HepG2 (cell line): Measurements from ENCODE around the gene ATAD3A. TPM values are rescaled to one million over a fixed set of nuclear protein-coding genes. Genes with fewer than 3 reads are reported as not detected.
A peak's percentile ranks its signal among the peaks of the same experiment; 100 is the strongest.

Source experiments
- ATAC-seq: fragments of 200-7000 bp; cut with Tn5 transposase; 3 replicates; pipeline ENCODE4 v1.9.1; 2020; ENCODE audit warnings: mild to moderate bottlenecking, moderate library complexity
- BruUV-seq: library from RNA; stranded (reverse); fragments of 400-500 nt; replicated peaks from 2 replicates; lab custom pipeline; 2021; lab: Mats Ljungman, UMichigan
- CTCF ChIA-PET: fragments of 300-600 bp; formaldehyde crosslinking; extraction: SDS; loops from one replicate; lab custom pipeline; 2021; ENCODE audit warnings: low total read pairs, inconsistent platforms, low intra/inter-chr PET ratio; lab: Yijun Ruan, JAX
- POLR2A ChIA-PET: fragments of 350-600 bp; sonication (Branson Sonifier 250); formaldehyde crosslinking; loops from one replicate; lab custom pipeline; 2020; ENCODE audit warnings: antibody characterized with exemption, inconsistent platforms; lab: Yijun Ruan, JAX
- DNase-seq: peaks from one replicate; pipeline ENCODE4 v3.0.0-alpha.2; 2015; ENCODE audit warnings: low spot score
- FAIRE-seq: peaks from 3 replicates; lab custom pipeline; 2011; peaks lifted over from hg19 to GRCh38; lab: Jason Lieb, UNC
- H2AFZ ChIP-seq: one replicate; pipeline ENCODE4 v1.6.1; 2011; ENCODE audit warnings: low read length, inconsistent platforms
- H3K27ac ChIP-seq: fragments of 300-600 bp; 3 replicates; pipeline ENCODE4 v1.8.0; 2011; ENCODE audit warnings: mixed run types, mild to moderate bottlenecking, mixed read lengths, low read length, inconsistent platforms; ENCODE audit not compliant: insufficient read depth; ENCODE audit errors: extremely low read length
- H3K27me3 ChIP-seq, 2 experiments: fragments of 200-600 bp in 1 of 2; 2 replicates in 1 of 2; 3 replicates in 1 of 2; pipeline versions ENCODE4 v1.6.0 to v1.8.0; 2011; ENCODE audit warnings: low read length in 2 of 2, mild to moderate bottlenecking in 2 of 2, moderate library complexity in 2 of 2, inconsistent platforms in 1 of 2; ENCODE audit not compliant: insufficient read depth in 2 of 2, control insufficient read depth in 1 of 2
- H3K36me3 ChIP-seq, 2 experiments: fragments of 200-600 bp in 1 of 2; replicated peaks in 1 of 2; 2 replicates in 1 of 2; 3 replicates in 1 of 2; pipeline versions ENCODE4 v1.5.1 to v1.8.0; 2011; ENCODE audit warnings: low read length in 2 of 2, inconsistent platforms in 1 of 2; ENCODE audit not compliant: insufficient read depth in 2 of 2, control insufficient read depth in 1 of 2
- H3K4me1 ChIP-seq: 2 replicates; pipeline ENCODE4 v1.5.1; 2012; ENCODE audit warnings: low read length, inconsistent platforms; ENCODE audit not compliant: insufficient read depth
- H3K4me2 ChIP-seq: 2 replicates; pipeline ENCODE4 v1.6.0; 2011; ENCODE audit warnings: low read depth, low read length, inconsistent platforms
- H3K4me3 ChIP-seq, 3 experiments: fragments of 200-600 bp in 1 of 3; sonication (generic), shearing (Covaris generic) in 1 of 3; replicated peaks in 1 of 3; 2 replicates each; pipeline ENCODE4 v1.5.1; 2011 to 2016; ENCODE audit warnings: low read length in 3 of 3, inconsistent platforms in 2 of 3, low read depth in 2 of 3, mild to moderate bottlenecking in 2 of 3, control low read depth in 1 of 3, mixed read lengths in 1 of 3; ENCODE audit not compliant: insufficient read depth in 1 of 3
- H3K79me2 ChIP-seq: one replicate; pipeline ENCODE4 v1.6.1; 2011; ENCODE audit warnings: low read length, inconsistent platforms; ENCODE audit not compliant: insufficient read depth
- H3K9ac ChIP-seq: 2 replicates; pipeline ENCODE4 v1.6.0; 2011; ENCODE audit warnings: mild to moderate bottlenecking, low read depth, low read length, inconsistent platforms; ENCODE audit not compliant: insufficient read depth
- H3K9me3 ChIP-seq: 2 replicates; pipeline ENCODE4 v1.5.1; 2012; ENCODE audit warnings: mild to moderate bottlenecking, low read length
- H4K20me1 ChIP-seq: 2 replicates; pipeline ENCODE4 v1.6.0; 2011; ENCODE audit warnings: inconsistent platforms, mild to moderate bottlenecking, low read length, moderate library complexity; ENCODE audit not compliant: insufficient read depth
- ATF7 ChIP-seq, 2 experiments: fragments of 450-650 bp in 1 of 2; sonication (generic) in 1 of 2; formaldehyde crosslinking in 1 of 2; IDR thresholded peaks; 2 replicates each; pipeline versions ENCODE4 v1.4.0 to v1.6.1; 2016 to 2020; ENCODE audit warnings: antibody characterized with exemption in 1 of 2, mild to moderate bottlenecking in 1 of 2, missing genetic modification reagents in 1 of 2
- DZIP1 ChIP-seq: sonication (generic); formaldehyde crosslinking; IDR thresholded peaks from 2 replicates; pipeline ENCODE4 v1.5.0; 2020; ENCODE audit warnings: mild to moderate bottlenecking, missing genetic modification reagents
- FOXA3 ChIP-seq: IDR thresholded peaks from 2 replicates; pipeline ENCODE4 v1.6.1; 2016; ENCODE audit warnings: missing genetic modification reagents, missing compliant biosample characterization
- HDAC6 ChIP-seq: fragments of 200-600 bp; sonication (generic); IDR thresholded peaks from 2 replicates; pipeline ENCODE4 v1.7.0; 2017; ENCODE audit warnings: mild to moderate bottlenecking, antibody characterized with exemption, low read length, low read depth
- HNRNPUL1 ChIP-seq: fragments of 200-400 bp; formaldehyde crosslinking; IDR thresholded peaks from 2 replicates; pipeline ENCODE4 v1.6.1; 2017; ENCODE audit warnings: low read depth, mild to moderate bottlenecking, low read length, moderate library complexity
- KDM3A ChIP-seq: IDR thresholded peaks from 2 replicates; pipeline ENCODE4 v1.6.1; 2018; ENCODE audit warnings: low read depth, missing compliant biosample characterization
- MAX ChIP-seq: IDR thresholded peaks from 2 replicates; pipeline ENCODE4 v1.6.1; 2012; ENCODE audit warnings: inconsistent platforms
- MAZ ChIP-seq, 2 experiments: sonication (generic) in 1 of 2; formaldehyde crosslinking in 1 of 2; IDR thresholded peaks; 2 replicates each; pipeline versions ENCODE4 v1.5.0 to v1.6.1; 2012 to 2020; ENCODE audit warnings: low read depth in 2 of 2, mild to moderate bottlenecking in 2 of 2, borderline replicate concordance in 1 of 2, improper control_type of control experiment in 1 of 2, low read length in 1 of 2, missing genetic modification reagents in 1 of 2, moderate library complexity in 1 of 2
- NCOA2 ChIP-seq: sonication (generic); formaldehyde crosslinking; IDR thresholded peaks from 2 replicates; pipeline ENCODE4 v1.8.0; 2022; ENCODE audit warnings: inconsistent platforms
- NFYC ChIP-seq: IDR thresholded peaks from 2 replicates; pipeline ENCODE4 v1.6.1; 2016; ENCODE audit warnings: missing genetic modification reagents, missing compliant biosample characterization
- PCBP2 ChIP-seq: fragments of 200-400 bp; formaldehyde crosslinking; optimal IDR thresholded peaks from 2 replicates; pipeline ENCODE3; 2018; ENCODE audit warnings: low read length, low read depth; ENCODE audit not compliant: poor library complexity, severe bottlenecking
- PREB ChIP-seq: sonication (generic); formaldehyde crosslinking; IDR thresholded peaks from 2 replicates; pipeline ENCODE4 v1.4.0; 2020; ENCODE audit warnings: missing genetic modification reagents
- RNF2 ChIP-seq: fragments of 450-650 bp; conservative IDR thresholded peaks from 2 replicates; pipeline ENCODE4 v1.6.1; 2016; ENCODE audit warnings: low read depth
- SRSF9 ChIP-seq: fragments of 200-400 bp; formaldehyde crosslinking; IDR thresholded peaks from 2 replicates; pipeline ENCODE4 v1.6.1; 2018; ENCODE audit warnings: borderline replicate concordance, mild to moderate bottlenecking, low read depth, low read length; ENCODE audit not compliant: insufficient read depth, poor library complexity, severe bottlenecking
- ZFP1 ChIP-seq: IDR thresholded peaks from 2 replicates; pipeline ENCODE4 v1.6.1; 2016
- ZNF329 ChIP-seq: sonication (generic); formaldehyde crosslinking; IDR thresholded peaks from 2 replicates; pipeline ENCODE4 v1.9.0; 2021; ENCODE audit warnings: low read depth, mild to moderate bottlenecking, missing genetic modification reagents
- ZNF441 ChIP-seq: sonication (generic); formaldehyde crosslinking; IDR thresholded peaks from 2 replicates; pipeline ENCODE4 v1.7.0; 2021; ENCODE audit warnings: missing genetic modification reagents, borderline replicate concordance
- ZNF543 ChIP-seq: sonication (generic); formaldehyde crosslinking; IDR thresholded peaks from 2 replicates; pipeline ENCODE4 v1.4.0; 2020; ENCODE audit warnings: mild to moderate bottlenecking, missing genetic modification reagents
- WGBS: methylation state at CpG from one replicate; pipeline ENCODE4 v1.1.6; 2017; ENCODE audit warnings: low lambda C conversion rate; 5-methylcytosine and 5-hydroxymethylcytosine counted together
- in situ Hi-C: cut with HindIII; loops from 2 replicates; pipeline ENCODE4 v1.10.0; 2017; ENCODE audit warnings: low pct_unique_long_range_greater_than_20kb; ENCODE audit not compliant: extremely low pct_ligation_motif_present
- intact Hi-C: fragments of 100-400 bp; cut with micrococcal nuclease; formaldehyde crosslinking; loops from one replicate; pipeline ENCODE4 v1.10.0; 2022; ENCODE audit not compliant: unreplicated experiment
- polyA plus RNA-seq, 8 experiments: library from polyadenylated mRNA; depleted of rRNA in 3 of 8; stranded (reverse) in 7 of 8; unstranded in 1 of 8; fragments of >200 nt; fragmentation: Illumina TruSeq in 4 of 8; extraction: Trizol in 4 of 8; gene quantifications; 2 replicates each; pipeline versions ENCODE4 v1.2.1 to v1.2.3, GENCODE V29; 2011 to 2016; ENCODE audit warnings: low read depth in 4 of 8, missing spikeins in 1 of 8, mixed read lengths in 1 of 8; ENCODE audit not compliant: insufficient read depth in 1 of 8
- total RNA-seq, 5 experiments: library from RNA; depleted of rRNA; stranded (reverse); fragments of >200 nt; fragmentation: Illumina TruSeq; extraction: Trizol; gene quantifications; 2 replicates each; pipeline ENCODE4 v1.2.3, GENCODE V29; 2016; ENCODE audit warnings: low read depth in 1 of 5

The ATAD3A gene
- total and polyA plus RNA-seq, 2 of the 13 experiments (the other 11 are each of a cell fraction or from before 2014, with no cell fraction given): 10.6 to 49.0 TPM

GRCh38 chr1:1471389-1472052 lies 40.4 kb upstream of the ATAD3A start, which contains the start of gene ATAD3B:
Gene ATAD3B (plus strand): TSS chr1:1471765. CDS start chr1:1471885, 120 bp downstream.
- under 1% methylated on average over 18 of the region's 87 CpGs for WGBS
- Histone ChIP-seq H3K4me3 (peak within 1 kb of the TSS; percentile 66 to 77 (median 77)), H2AFZ (no peak within 1 kb of the TSS), H3K4me1 (peaks cover 22% of the 10 kb centered on the region), H4K20me1 (peaks cover 4% of the 10 kb centered on the region), H3K79me2 (peaks cover 19% of the 10 kb centered on the region), H3K36me3 (peaks cover 0 to 4% of the 10 kb centered on the region in 2 experiments; a peak in 1 of 5 replicates), H3K4me2 (peak within 1 kb of the TSS; percentile 88), H3K27ac (peak within 1 kb of the TSS; percentile 67), H3K9ac (peak within 1 kb of the TSS; percentile 84), H3K9me3 (no peaks in the 10 kb centered on the region), H3K27me3 (no peaks in the 10 kb centered on the region; a peak in 1 of 5 replicates)
- DNase-seq (peak; percentile 87), ATAC-seq (peak; percentile 89), FAIRE-seq (peak; percentile 15)
- ChIA-PET CTCF (no interaction called here), POLR2A (no interaction called here)
- intact Hi-C loops (no loop called here), in situ Hi-C loops (no loop called here)
- BruUV-seq: no TSS peak
- TF ChIP-seq NCOA2 (CRISPR knock-in tag) (no peak), RNF2 (no peak), PCBP2 (no peak), MAX (peak; percentile 90), ATF7 (IDR thresholded peaks at IDR 0.05) (no peak), ATF7 (CRISPR knock-in tag; IDR thresholded peaks at IDR 0.05) (no peak), DZIP1 (CRISPR knock-in tag) (no peak), FOXA3 (CRISPR knock-in tag) (peak; percentile 30; the same call in 1 of the 2 replicates), ZFP1 (CRISPR knock-in tag) (0 out of 2 replicates have a peak, but pooled peaks have one; percentile 59), HNRNPUL1 (no peak), MAZ (IDR thresholded peaks at IDR 0.05; ENCODE audit: borderline replicate concordance, low read depth, low read length) (no peak), MAZ (CRISPR knock-in tag; IDR thresholded peaks at IDR 0.05; ENCODE audit: low read depth) (peak; percentile 79), SRSF9 (no peak), NFYC (CRISPR knock-in tag) (peak; percentile 96), ZNF441 (CRISPR knock-in tag) (no peak), KDM3A (CRISPR knock-in tag) (0 out of 2 replicates have a peak, but pooled peaks have one; percentile 29), ZNF329 (CRISPR knock-in tag) (no peak), HDAC6 (no peak), ZNF543 (CRISPR knock-in tag) (0 out of 2 replicates have a peak, but pooled peaks have one; percentile 30), PREB (CRISPR knock-in tag) (no peak)
